Fibroblast of skin of right quadriceps (primary cell): ENCODE results near the gene MAPK1IP1L.
"Not testable (repeated sequence)": the region's sequence is repeated elsewhere in the genome, so short reads cannot be mapped to it uniquely, and the experiment has no call there.

Source experiments
- DNase-seq: peaks from one replicate; pipeline ENCODE4 v3.0.0-alpha.2; 2013

Gene MAPK1IP1L

GRCh38 chr14:55051423-55052268 lies at the start of gene MAPK1IP1L:
TSS of gene MAPK1IP1L (plus strand) at chr14:55051647. CDS start at chr14:55061684, 10,037 bp downstream.
- DNase-seq: peak; percentile 95

GRCh38 chr14:55005071-55005470 lies 46.4 kb upstream of the MAPK1IP1L start:
- peak; percentile 2 for DNase-seq

GRCh38 chr14:55015006-55015405 lies 36.4 kb upstream of the MAPK1IP1L start:
- no peak for DNase-seq

- no peak for DNase-seq
Measured at GRCh38 chr14:55019968-55020554, 31.4 kb upstream of the MAPK1IP1L start.

GRCh38 chr14:55024365-55024764 lies 27.1 kb upstream of the MAPK1IP1L start:
- DNase-seq: not testable (repeated sequence)

GRCh38 chr14:55025948-55026347 lies 25.5 kb upstream of the MAPK1IP1L start:
- DNase-seq: no peak

- no peak for DNase-seq
Measured at GRCh38 chr14:55026441-55026792, 25.0 kb upstream of the MAPK1IP1L start.

GRCh38 chr14:55026793-55027561 lies 24.5 kb upstream of the MAPK1IP1L start, which contains the start of the genes SOCS4 and WDHD1:
TSS of gene SOCS4 (plus strand) at chr14:55027236. CDS start at chr14:55043042, 15,806 bp downstream.
TSS of gene WDHD1 (minus strand) at chr14:55027099. CDS start at chr14:55026787, 312 bp downstream.
- DNase-seq: peak; percentile 92

- no peak for DNase-seq
Measured at GRCh38 chr14:55028066-55028465, 23.4 kb upstream of the MAPK1IP1L start.

GRCh38 chr14:55028476-55028875 lies 23.0 kb upstream of the MAPK1IP1L start:
- no peak for DNase-seq

GRCh38 chr14:55031190-55031589 lies 20.3 kb upstream of the MAPK1IP1L start:
- DNase-seq: no peak

GRCh38 chr14:55037995-55038394 lies 13.5 kb upstream of the MAPK1IP1L start:
- not testable (repeated sequence) for DNase-seq

GRCh38 chr14:55038708-55039107 lies 12.7 kb upstream of the MAPK1IP1L start:
- DNase-seq: no peak

GRCh38 chr14:55043528-55043927 lies 7.9 kb upstream of the MAPK1IP1L start:
- peak; percentile 15 for DNase-seq

- DNase-seq: no peak
Measured at GRCh38 chr14:55045087-55045486, 6.4 kb upstream of the MAPK1IP1L start.

GRCh38 chr14:55047301-55048053 lies 4.0 kb upstream of the MAPK1IP1L start:
- no peak for DNase-seq

- no peak for DNase-seq
Measured at GRCh38 chr14:55048900-55049436, 2.5 kb upstream of the MAPK1IP1L start.

GRCh38 chr14:55051165-55051422 lies 353 bp upstream of the MAPK1IP1L start:
- DNase-seq: no peak

- peak; percentile 21 for DNase-seq
Measured at GRCh38 chr14:55052269-55052930, 953 bp downstream of the MAPK1IP1L start.

- no peak for DNase-seq
Measured at GRCh38 chr14:55053018-55053417, 1.6 kb downstream of the MAPK1IP1L start.

GRCh38 chr14:55053500-55053899 lies 2.1 kb downstream of the MAPK1IP1L start:
- DNase-seq: no peak

- DNase-seq: no peak
Measured at GRCh38 chr14:55054098-55054497, 2.7 kb downstream of the MAPK1IP1L start.
